Measurements from ENCODE around the gene AGR3.

GRCh38 chr7:16818732-16819131 is 63.1 kb downstream of the AGR3 start:
- no peak for TF ChIP-seq CTCF (IDR thresholded peaks at IDR 0.05; ENCODE audit: low read depth, low read length)
- TF ChIP-seq POLR2A (IDR thresholded peaks at IDR 0.05; ENCODE audit: extremely low read depth, insufficient read length): no peak
- TF ChIP-seq MAX (IDR thresholded peaks at IDR 0.05; ENCODE audit: low read depth, low read length): no peak
